BLaER1 treated with 17β-estradiol and CSF1 and Interleukin-3, amounts not matched to agents 10 nM and 100 nM (cell line): ENCODE results near the gene TSPAN14.
A peak's percentile ranks its signal among the peaks of the same experiment; 100 is the strongest.

Source experiments
- H3K27ac ChIP-seq, 11 experiments: shearing (Covaris generic); formaldehyde crosslinking; 2 replicates each; pipeline ENCODE4 v1.8.1; 2022
- H3K27me3 ChIP-seq, 11 experiments: shearing (Covaris generic); formaldehyde crosslinking; 2 replicates each; pipeline ENCODE4 v1.8.1; 2022
- H3K36me3 ChIP-seq, 11 experiments: shearing (Covaris generic); formaldehyde crosslinking; 2 replicates each; pipeline ENCODE4 v1.8.1; 2022
- H3K4me1 ChIP-seq, 10 experiments: shearing (Covaris generic); formaldehyde crosslinking; 2 replicates each; pipeline ENCODE4 v1.8.1; 2022
- H3K4me2 ChIP-seq, 11 experiments: shearing (Covaris generic); formaldehyde crosslinking; 2 replicates each; pipeline ENCODE4 v1.8.1; 2022
- H3K4me3 ChIP-seq, 10 experiments: shearing (Covaris generic); formaldehyde crosslinking; 2 replicates each; pipeline ENCODE4 v1.8.1; 2022
- H3K9ac ChIP-seq, 11 experiments: shearing (Covaris generic); formaldehyde crosslinking; 2 replicates each; pipeline ENCODE4 v1.8.1; 2022
- H3K9me3 ChIP-seq, 11 experiments: shearing (Covaris generic); formaldehyde crosslinking; replicated peaks in 1 of 11; 2 replicates each; pipeline ENCODE4 v1.8.1; 2022
- H4K20me1 ChIP-seq, 11 experiments: shearing (Covaris generic); formaldehyde crosslinking; 2 replicates each; pipeline ENCODE4 v1.8.1; 2022
- Cebpa-rat ChIP-seq, 11 experiments: shearing (Covaris generic); IDR thresholded peaks; 2 replicates each; pipeline ENCODE4 v1.8.1; 2022

TSPAN14 gene

DNA sequence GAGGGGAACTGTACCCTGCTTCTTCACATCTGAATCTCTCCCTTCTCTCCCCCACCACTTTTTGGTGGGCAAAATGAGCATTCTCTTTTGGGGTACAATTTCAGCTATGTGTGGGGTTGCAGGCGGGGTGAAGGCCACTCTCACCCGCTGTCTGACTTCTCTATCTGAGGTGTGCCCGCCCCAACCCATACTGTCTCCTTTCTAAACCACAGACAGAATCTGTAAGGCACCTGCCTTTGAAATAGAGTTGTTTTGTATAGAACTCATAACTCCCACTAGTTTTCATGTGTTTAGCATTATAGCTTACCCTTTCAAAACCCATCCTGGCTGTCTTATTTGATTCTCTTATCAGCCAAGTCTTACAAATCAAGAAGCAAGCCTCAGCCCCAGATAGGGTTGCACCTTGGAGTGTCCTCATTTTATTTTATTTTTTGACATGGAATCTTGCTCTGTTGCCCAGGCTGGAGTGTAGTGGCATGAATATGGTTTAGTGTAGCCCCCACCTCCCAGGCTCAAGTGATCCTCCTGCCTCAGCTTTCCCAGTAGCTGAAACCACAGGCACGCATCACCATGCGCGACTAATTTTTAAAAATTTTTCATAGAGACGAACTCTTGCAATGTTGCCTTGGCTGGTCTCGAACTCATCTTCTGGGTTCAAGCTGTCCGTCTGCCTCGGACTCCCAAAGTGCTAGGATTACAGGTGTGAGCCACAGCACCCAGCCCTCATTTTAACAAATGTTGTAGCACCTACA is 11.9 kb downstream of the TSPAN14 start:
- no peak for TF ChIP-seq Cebpa-rat (IDR thresholded peaks at IDR 0.05)
- peaks cover 99 to 100% (median 100%) of the 10 kb centered on the region in 10 experiments for H3K4me1 ChIP-seq
- H3K9me3 ChIP-seq: no peaks in the 10 kb centered on the region; a peak in 1 of 22 replicates
- H3K27ac ChIP-seq: peak overlapping the region; percentile 56 to 99 (median 84); a peak in 21 of 22 replicates
- H3K36me3 ChIP-seq: peaks cover 29 to 82% (median 57%) of the 10 kb centered on the region in 11 experiments
- H3K4me3 ChIP-seq: peak overlapping the region; percentile 15 to 100 (median 56); a peak in 17 of 20 replicates
- H3K9ac ChIP-seq: peak overlapping the region; percentile 73 to 100 (median 99)
- H4K20me1 ChIP-seq: peaks cover 39 to 100% (median 94%) of the 10 kb centered on the region in 11 experiments
- no peaks in the 10 kb centered on the region for H3K27me3 ChIP-seq
- H3K4me2 ChIP-seq: peak overlapping the region; percentile 93 to 100 (median 99)

- H3K27ac ChIP-seq: peak overlapping the region; percentile 56 to 99 (median 84)
- TF ChIP-seq Cebpa-rat (IDR thresholded peaks at IDR 0.05): no peak
- H3K4me1 ChIP-seq: peaks cover 99 to 100% (median 100%) of the 10 kb centered on the region in 10 experiments
- H3K4me2 ChIP-seq: peak overlapping the region; percentile 93 to 100 (median 99)
- no peaks in the 10 kb centered on the region for H3K27me3 ChIP-seq
- H3K9ac ChIP-seq: peak overlapping the region; percentile 2 to 100 (median 99); a peak in 17 of 22 replicates
- H4K20me1 ChIP-seq: peaks cover 39 to 100% (median 94%) of the 10 kb centered on the region in 11 experiments
- H3K4me3 ChIP-seq: peak overlapping the region in 8 of 10 experiments; percentile 9 to 99 (median 51); a peak in 5 of 20 replicates
- peaks cover 35 to 82% (median 59%) of the 10 kb centered on the region in 11 experiments for H3K36me3 ChIP-seq
- no peaks in the 10 kb centered on the region; a peak in 1 of 22 replicates for H3K9me3 ChIP-seq
Measured at GRCh38 chr10:80466724-80467326, 12.7 kb downstream of the TSPAN14 start.

DNA sequence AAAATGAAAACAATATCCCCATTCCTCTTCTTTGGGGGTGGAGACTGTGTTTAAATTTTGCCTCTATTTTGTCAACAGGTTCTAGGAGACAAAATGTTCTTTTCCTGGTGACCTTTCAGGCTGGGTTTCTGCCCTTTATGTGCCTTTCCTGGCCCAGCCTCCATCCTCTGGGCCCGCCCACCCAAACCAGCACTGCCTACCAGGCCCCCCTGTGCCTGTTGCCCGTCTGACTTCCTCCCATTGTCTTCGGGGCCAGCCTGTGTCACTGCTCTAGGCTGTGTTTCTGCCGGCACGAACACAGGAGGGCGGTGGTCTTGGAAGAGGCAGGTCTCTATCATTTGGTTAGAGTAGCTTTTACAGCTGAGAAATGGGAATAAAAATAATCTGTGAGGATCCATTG is 13.9 kb downstream of the TSPAN14 start:
- no peaks in the 10 kb centered on the region; a peak in 1 of 22 replicates for H3K9me3 ChIP-seq
- peaks cover 41 to 100% (median 94%) of the 10 kb centered on the region in 11 experiments for H4K20me1 ChIP-seq
- H3K4me3 ChIP-seq: peak overlapping the region; percentile 31 to 66 (median 52)
- H3K36me3 ChIP-seq: peaks cover 46 to 91% (median 68%) of the 10 kb centered on the region in 11 experiments
- no peak for TF ChIP-seq Cebpa-rat (IDR thresholded peaks at IDR 0.05)
- H3K4me2 ChIP-seq: peak overlapping the region; percentile 93 to 100 (median 99)
- peak overlapping the region; percentile 71 to 99 (median 76) for H3K9ac ChIP-seq
- H3K4me1 ChIP-seq: peaks cover 99 to 100% (median 100%) of the 10 kb centered on the region in 10 experiments
- peak overlapping the region; percentile 56 to 99 (median 84) for H3K27ac ChIP-seq
- H3K27me3 ChIP-seq: no peaks in the 10 kb centered on the region

- Histone ChIP-seq H3K9ac (peak overlapping the region; percentile 71 to 99 (median 76)), H3K27ac (peak overlapping the region; percentile 56 to 99 (median 84)), H3K9me3 (no peaks in the 10 kb centered on the region; a peak in 1 of 22 replicates), H3K27me3 (no peaks in the 10 kb centered on the region), H4K20me1 (peaks cover 43 to 100% (median 94%) of the 10 kb centered on the region in 11 experiments), H3K36me3 (peaks cover 55 to 95% (median 75%) of the 10 kb centered on the region in 11 experiments), H3K4me2 (peak overlapping the region; percentile 93 to 100 (median 99)), H3K4me1 (peaks cover 99 to 100% (median 100%) of the 10 kb centered on the region in 10 experiments), H3K4me3 (peak overlapping the region; percentile 31 to 66 (median 52); a peak in 19 of 20 replicates)
- no peak for TF ChIP-seq Cebpa-rat (IDR thresholded peaks at IDR 0.05)
Measured at GRCh38 chr10:80468806-80469421, 14.8 kb downstream of the TSPAN14 start.

GRCh38 chr10:80470266-80470665 is 16.2 kb downstream of the TSPAN14 start:
- Histone ChIP-seq H3K4me2 (peak overlapping the region; percentile 93 to 100 (median 99)), H3K9ac (peak overlapping the region in 7 of 11 experiments; percentile 25 to 76 (median 46); a peak in 9 of 22 replicates), H3K4me1 (peaks cover 99 to 100% (median 100%) of the 10 kb centered on the region in 10 experiments), H4K20me1 (peaks cover 44 to 100% (median 94%) of the 10 kb centered on the region in 11 experiments), H3K27ac (peak overlapping the region in 8 of 11 experiments; percentile 9 to 99 (median 67); a peak in 13 of 22 replicates), H3K27me3 (no peaks in the 10 kb centered on the region), H3K36me3 (peaks cover 67 to 98% (median 79%) of the 10 kb centered on the region in 11 experiments), H3K9me3 (peaks cover 0 to 9% (median 6%) of the 10 kb centered on the region in 11 experiments; a peak in 14 of 22 replicates), H3K4me3 (peak overlapping the region in 4 of 10 experiments; percentile 4 to 38 (median 27); a peak in 3 of 20 replicates)
- no peak for TF ChIP-seq Cebpa-rat (IDR thresholded peaks at IDR 0.05)

GRCh38 chr10:80471001-80471400 is 16.9 kb downstream of the TSPAN14 start:
- Histone ChIP-seq H4K20me1 (peaks cover 44 to 100% (median 94%) of the 10 kb centered on the region in 11 experiments), H3K4me2 (peak overlapping the region; percentile 93 to 100 (median 99)), H3K4me1 (peaks cover 92 to 100% (median 98%) of the 10 kb centered on the region in 10 experiments), H3K9me3 (peaks cover 0 to 16% (median 13%) of the 10 kb centered on the region in 11 experiments; a peak in 18 of 22 replicates), H3K4me3 (peak overlapping the region in 5 of 10 experiments; percentile 2 to 33 (median 4); a peak in 5 of 20 replicates), H3K36me3 (peaks cover 75 to 98% (median 85%) of the 10 kb centered on the region in 11 experiments), H3K9ac (peak overlapping the region; percentile 0 to 76 (median 39); a peak in 17 of 22 replicates), H3K27me3 (no peaks in the 10 kb centered on the region), H3K27ac (peak overlapping the region; percentile 9 to 99 (median 65); a peak in 20 of 22 replicates)
- no peak for TF ChIP-seq Cebpa-rat (IDR thresholded peaks at IDR 0.05)

GRCh38 chr10:80471715-80472233 is 17.7 kb downstream of the TSPAN14 start:
- TF ChIP-seq Cebpa-rat (IDR thresholded peaks at IDR 0.05): no peak
- H3K4me1 ChIP-seq: peaks cover 84 to 100% (median 92%) of the 10 kb centered on the region in 10 experiments
- peak overlapping the region in 5 of 10 experiments; percentile 4 to 33 (median 14); a peak in 7 of 20 replicates for H3K4me3 ChIP-seq
- peaks cover 44 to 100% (median 93%) of the 10 kb centered on the region in 11 experiments for H4K20me1 ChIP-seq
- H3K27me3 ChIP-seq: no peaks in the 10 kb centered on the region
- H3K9ac ChIP-seq: peak overlapping the region in 9 of 11 experiments; percentile 25 to 76 (median 43); a peak in 13 of 22 replicates
- H3K9me3 ChIP-seq: peaks cover 0 to 24% (median 21%) of the 10 kb centered on the region in 11 experiments; a peak in 18 of 22 replicates
- peak overlapping the region; percentile 93 to 100 (median 99) for H3K4me2 ChIP-seq
- peak overlapping the region; percentile 23 to 99 (median 65); a peak in 20 of 22 replicates for H3K27ac ChIP-seq
- H3K36me3 ChIP-seq: peaks cover 77 to 98% (median 90%) of the 10 kb centered on the region in 11 experiments
